ENCODE data around the gene GALNT3. TPM values are rescaled to one million over a fixed set of nuclear protein-coding genes. Genes with fewer than 3 reads are reported as not detected.

The GALNT3 gene
- total RNA-seq, 1 donor from 2014 or later = 28.7 TPM

GRCh38 chr2:165801176-165801575 is 7.1 kb upstream of the GALNT3 start:
- DNase-seq (ENCODE audit: low read depth) = peak; percentile 60
- TF ChIP-seq CTCF (conservative IDR thresholded peaks at IDR 0.05; ENCODE audit: low read depth, low read length) = no peak
- no peak overlapping the region for H3K4me3 ChIP-seq (ENCODE audit: low read depth, low read length)

- DNase-seq (ENCODE audit: low read depth) = no peak
- no peak overlapping the region for H3K4me3 ChIP-seq (ENCODE audit: low read depth, low read length)
- no peak for TF ChIP-seq CTCF (conservative IDR thresholded peaks at IDR 0.05; ENCODE audit: low read depth, low read length)
Observed at GRCh38 chr2:165796819-165797530, 2.9 kb upstream of the GALNT3 start.

GRCh38 chr2:165796129-165796528 is 2.1 kb upstream of the GALNT3 start:
- no peak for TF ChIP-seq CTCF (conservative IDR thresholded peaks at IDR 0.05; ENCODE audit: low read depth, low read length)
- no peak overlapping the region for H3K4me3 ChIP-seq (ENCODE audit: low read depth, low read length)
- no peak for DNase-seq (ENCODE audit: low read depth)

GRCh38 chr2:165795011-165795410 is 964 bp upstream of the GALNT3 start:
- TF ChIP-seq CTCF (conservative IDR thresholded peaks at IDR 0.05; ENCODE audit: low read depth, low read length) = no peak
- H3K4me3 ChIP-seq (ENCODE audit: low read depth, low read length) = peak overlapping the region; percentile 67
- DNase-seq (ENCODE audit: low read depth) = no peak

GRCh38 chr2:165794536-165794928 is 485 bp upstream of the GALNT3 start:
- TF ChIP-seq CTCF (conservative IDR thresholded peaks at IDR 0.05; ENCODE audit: low read depth, low read length) = no peak
- DNase-seq (ENCODE audit: low read depth) = no peak
- peak overlapping the region; percentile 67 for H3K4me3 ChIP-seq (ENCODE audit: low read depth, low read length)

GRCh38 chr2:165793161-165793778 is 777 bp downstream of the GALNT3 start:
- DNase-seq (ENCODE audit: low read depth) = no peak
- H3K4me3 ChIP-seq (ENCODE audit: low read depth, low read length) = peak overlapping the region; percentile 67
- no peak for TF ChIP-seq CTCF (conservative IDR thresholded peaks at IDR 0.05; ENCODE audit: low read depth, low read length)

GRCh38 chr2:165792104-165792454 is 2.0 kb downstream of the GALNT3 start:
- no peak for TF ChIP-seq CTCF (conservative IDR thresholded peaks at IDR 0.05; ENCODE audit: low read depth, low read length)
- H3K4me3 ChIP-seq (ENCODE audit: low read depth, low read length) = no peak overlapping the region
- no peak for DNase-seq (ENCODE audit: low read depth)

Measured in epithelial cell of proximal tubule (primary cell).